ENCODE data around the gene C8G. TPM values are rescaled to one million over a fixed set of nuclear protein-coding genes. Genes with fewer than 3 reads are reported as not detected.
A peak's percentile ranks its signal among the peaks of the same experiment; 100 is the strongest.

C8G gene
- total RNA-seq, 1 donor from 2014 or later: not detected

DNA sequence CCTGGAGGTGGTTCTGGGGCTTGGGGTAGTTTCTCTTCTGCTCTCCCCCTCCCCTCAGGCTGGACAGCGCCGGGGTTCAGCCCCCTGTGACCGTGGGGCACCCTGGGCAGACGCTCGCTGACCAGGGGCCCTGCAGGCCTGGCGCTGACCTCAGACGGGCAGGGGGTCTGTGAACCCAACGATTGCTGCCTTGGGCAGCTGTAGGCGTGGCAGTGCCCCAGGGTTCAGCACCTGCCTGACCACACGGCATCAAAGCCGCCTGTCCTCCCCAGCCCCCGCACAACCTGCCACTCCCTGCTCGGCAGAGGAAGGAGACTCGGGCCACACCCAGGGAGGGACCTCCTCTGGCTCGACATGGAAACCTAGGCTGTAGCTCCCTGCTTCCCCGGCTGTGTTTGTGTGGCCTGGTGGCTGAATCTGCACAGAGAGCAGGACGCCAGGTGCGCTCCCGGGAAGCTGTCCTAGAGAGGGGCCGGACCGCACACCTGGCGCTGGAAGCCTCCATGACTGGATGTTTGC lies 19.2 kb downstream of the C8G start:
- no peak for FAIRE-seq
- no peak for DNase-seq (ENCODE audit: low spot score in 2 of 2)

- DNase-seq (ENCODE audit: low spot score in 2 of 2) (no peak), FAIRE-seq (no peak)
Observed at GRCh38 chr9:136964833-136965422, 19.9 kb downstream of the C8G start.

GRCh38 chr9:136965771-136966484 lies 20.9 kb downstream of the C8G start:
- no peak for FAIRE-seq
- DNase-seq (ENCODE audit: low spot score in 2 of 2): peak; percentile 80 to 90

DNA sequence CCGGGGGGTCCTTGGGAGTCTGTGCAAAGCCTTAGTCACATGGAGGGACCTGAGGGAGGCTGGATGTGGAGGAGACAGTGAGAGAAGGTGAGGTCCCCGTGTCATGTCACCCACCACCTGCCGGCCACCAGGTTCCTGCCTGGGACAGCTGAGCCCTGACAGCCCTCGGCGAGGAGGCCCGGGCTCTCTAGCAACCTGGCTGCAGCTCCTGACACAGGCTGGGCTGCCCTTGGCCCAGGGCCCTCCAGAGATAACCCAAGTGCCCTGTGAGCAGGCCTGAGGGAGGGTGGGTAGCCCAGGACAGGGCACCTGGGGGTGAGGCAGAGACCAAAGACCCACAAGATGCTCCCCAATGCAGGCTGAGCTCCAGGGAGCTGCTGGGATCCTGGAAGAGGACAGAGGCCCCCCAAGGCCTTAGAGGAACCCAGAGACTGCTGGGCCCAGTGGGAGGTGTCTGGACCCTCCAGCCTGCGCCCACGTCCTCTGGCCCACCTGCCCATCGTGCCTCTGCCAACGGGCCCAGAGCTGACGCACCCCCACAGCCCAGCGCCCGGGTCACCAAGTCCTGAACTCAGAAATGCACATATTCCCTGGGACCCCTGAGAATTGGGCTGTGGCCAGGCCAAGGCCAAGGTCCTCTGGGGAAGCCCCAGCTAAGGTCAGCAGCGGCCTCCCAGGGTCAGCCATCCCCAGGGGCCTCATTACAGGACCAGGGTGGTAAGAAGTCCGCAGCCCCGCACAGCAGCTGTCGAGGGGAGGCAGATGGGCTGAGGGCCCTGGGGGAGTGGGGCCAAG lies 23.5 kb downstream of the C8G start:
- DNase-seq (ENCODE audit: low spot score in 2 of 2) (no peak), FAIRE-seq (no peak)

DNA sequence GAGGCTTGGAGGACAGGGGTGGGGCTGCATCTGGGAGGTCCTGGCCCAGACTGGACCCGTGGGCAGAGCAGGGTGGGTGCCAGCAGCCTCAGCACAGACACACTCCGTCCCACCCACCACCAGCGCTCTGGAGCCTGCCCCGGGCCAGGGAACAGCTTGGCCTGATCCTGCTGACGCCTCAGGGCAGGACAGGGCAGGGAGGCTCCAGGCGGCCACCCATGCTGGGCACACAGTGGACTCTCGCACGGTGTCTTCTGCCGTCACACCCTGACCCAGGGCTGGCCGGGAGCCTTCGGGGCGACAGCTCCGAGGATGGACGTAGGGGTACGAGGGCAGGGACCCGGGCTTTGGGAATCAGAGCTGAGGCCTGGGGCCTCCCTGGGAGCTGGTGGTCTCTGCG lies 24.1 kb downstream of the C8G start:
- FAIRE-seq (no peak), DNase-seq (ENCODE audit: low spot score in 2 of 2) (no peak)

- FAIRE-seq (no peak), DNase-seq (ENCODE audit: low spot score in 2 of 2) (no peak)
Observed at GRCh38 chr9:136969774-136970173, 24.7 kb downstream of the C8G start.

DNA sequence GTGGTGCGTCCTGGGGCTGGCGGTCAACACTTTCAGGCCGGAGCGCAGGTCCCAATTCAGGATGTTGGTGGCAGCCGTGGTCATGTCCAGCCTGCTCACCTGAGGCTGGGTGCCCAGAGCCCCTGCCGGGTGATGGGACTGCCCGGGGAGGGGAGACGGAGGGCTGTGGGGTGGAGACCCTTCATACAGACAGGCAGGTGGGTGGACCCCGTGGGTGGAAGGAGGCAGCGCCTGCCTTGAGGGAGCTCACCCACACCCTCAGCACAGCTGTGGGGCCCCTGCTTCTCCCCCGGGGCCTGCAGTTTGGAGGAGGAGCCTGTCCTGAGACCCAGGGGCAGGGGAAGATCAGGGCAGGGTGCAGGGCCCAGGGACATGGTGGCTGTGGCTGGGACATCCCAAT lies 25.3 kb downstream of the C8G start:
- no peak for DNase-seq (ENCODE audit: low spot score in 2 of 2)
- no peak for FAIRE-seq

DNA sequence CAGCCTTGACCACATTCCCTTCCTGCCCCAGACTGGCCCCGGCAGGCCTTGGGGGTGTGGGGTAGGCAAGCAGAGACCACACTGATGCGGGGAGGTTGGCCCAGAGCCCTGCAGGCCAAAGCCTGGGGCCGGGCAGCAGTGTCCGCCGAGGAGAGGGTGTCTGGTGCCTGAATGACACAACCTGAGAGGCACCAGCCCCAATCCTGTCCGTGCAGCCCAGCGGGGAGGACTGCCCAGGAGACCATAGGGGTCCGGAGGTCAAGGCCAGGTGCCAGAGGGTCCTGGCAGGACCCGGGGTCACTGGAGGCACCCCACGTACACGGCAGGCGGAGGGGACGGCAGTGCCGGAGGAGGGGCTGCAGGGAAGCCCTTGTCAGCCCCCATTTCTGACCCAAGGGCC lies 26.7 kb downstream of the C8G start:
- FAIRE-seq: no peak
- DNase-seq (ENCODE audit: low spot score in 2 of 2): no peak

DNA sequence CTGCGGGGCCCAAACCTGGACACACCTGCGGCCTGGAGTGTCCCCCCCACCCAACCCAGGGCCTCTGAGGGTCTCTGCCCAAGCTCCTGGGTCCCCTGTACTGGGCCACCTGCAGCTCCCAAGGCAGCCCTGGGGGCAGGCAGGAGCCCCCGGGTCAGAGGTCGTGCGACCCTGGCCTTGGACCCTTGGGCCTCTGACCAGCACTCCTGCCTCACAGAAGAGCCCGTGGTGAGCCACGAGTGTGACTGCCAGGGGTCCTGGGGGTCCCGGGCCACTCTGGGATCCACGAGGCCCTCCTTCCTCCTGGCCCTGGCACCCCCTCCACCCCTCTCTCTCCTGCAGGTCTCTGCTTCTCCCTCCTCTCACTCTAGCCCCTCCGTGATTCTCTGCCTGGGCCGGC lies 27.3 kb downstream of the C8G start:
- DNase-seq (ENCODE audit: low spot score in 2 of 2) (no peak), FAIRE-seq (no peak)

- FAIRE-seq (no peak), DNase-seq (ENCODE audit: low spot score in 2 of 2) (no peak)
Observed at GRCh38 chr9:136972743-136973142, 27.7 kb downstream of the C8G start.

DNA sequence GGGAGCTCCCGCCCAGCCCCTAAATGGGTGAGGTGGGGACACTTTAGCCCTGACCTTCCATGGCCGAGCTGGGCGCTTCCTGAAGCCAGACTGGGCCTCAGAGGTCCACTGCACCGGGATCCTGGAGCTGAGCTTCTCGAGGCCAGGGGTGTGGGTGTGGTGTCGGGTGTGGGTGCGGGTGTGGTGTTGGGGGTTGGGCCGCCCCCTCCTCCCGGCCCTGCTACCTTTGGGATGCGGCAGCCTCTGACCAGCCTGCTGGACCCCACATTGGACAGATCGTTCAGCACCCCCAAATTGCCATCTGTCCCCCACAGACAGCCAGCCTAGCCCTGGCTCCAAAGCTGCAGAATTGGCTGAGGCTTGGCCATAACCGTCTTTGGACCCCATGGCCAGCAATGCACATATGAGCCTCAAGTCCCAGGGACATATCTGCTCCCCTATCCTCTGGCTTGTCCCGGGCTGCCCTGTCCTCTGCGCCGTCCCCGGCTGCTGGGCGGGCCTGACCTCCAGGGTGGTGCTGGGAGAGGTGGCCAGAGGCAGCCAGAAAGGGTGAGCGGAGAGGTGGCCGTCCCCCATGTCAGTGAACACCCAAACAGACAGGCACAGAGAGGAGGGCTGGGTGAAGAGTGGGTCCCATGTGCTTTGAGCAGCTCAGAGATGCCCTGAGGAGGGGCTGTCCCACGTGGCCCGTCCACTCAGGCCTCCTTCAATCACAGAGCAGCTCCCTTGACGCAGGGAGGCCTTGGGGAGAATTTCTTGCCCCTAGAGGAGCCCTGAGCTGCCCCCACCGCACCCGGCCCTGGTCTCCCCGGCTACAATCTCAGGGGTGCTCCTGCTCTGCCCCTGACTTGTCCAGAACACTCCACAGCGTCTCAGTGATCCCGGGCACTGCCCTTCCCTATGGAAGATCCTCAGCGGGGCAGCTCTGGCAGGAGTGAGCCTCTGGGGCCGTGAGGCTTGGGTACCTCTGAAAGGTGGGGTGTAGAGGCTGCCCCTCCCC lies 28.9 kb downstream of the C8G start:
- DNase-seq (ENCODE audit: low spot score in 2 of 2) (no peak), FAIRE-seq (no peak)

DNA sequence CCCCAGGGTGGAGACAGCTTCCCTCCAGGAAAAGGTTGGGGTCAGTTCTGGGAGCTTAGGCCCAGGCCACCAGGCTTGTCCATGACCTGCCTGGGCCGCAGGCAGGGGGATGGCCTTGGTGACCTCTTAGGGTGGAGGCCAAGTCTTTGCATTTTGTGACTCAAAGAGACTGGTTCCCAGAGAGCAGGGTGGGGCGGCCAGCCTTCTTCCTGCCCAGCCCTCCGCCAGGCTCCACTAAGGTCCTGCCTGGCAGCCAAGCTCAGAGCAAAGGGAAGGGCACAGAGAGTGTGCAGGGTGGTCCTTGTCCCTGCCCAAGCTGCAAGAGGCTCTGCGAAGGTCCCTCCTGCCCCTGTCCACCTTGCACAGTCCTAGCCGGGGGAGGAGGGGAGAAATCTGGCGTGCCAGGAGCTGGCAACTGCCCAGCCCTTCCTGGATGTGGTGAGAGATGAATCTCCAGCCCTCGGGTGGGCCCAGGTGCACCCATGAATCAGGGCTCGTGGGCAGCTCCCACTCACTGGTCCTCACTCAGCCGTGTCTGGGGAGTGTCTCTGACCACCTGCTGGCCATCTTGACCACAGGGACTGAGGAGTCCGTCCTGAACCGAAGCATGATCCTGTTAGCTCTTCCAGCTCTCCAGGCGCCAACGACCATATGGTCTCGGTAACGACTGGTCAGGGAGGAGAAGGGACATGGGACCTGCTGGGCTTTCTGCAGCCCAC lies 29.9 kb downstream of the C8G start:
- DNase-seq (ENCODE audit: low spot score in 2 of 2): no peak

GRCh38 chr9:136975644-136976043 lies 30.6 kb downstream of the C8G start:
- FAIRE-seq (no peak), DNase-seq (ENCODE audit: low spot score in 2 of 2) (peak; percentile 74 to 80)

More for the DNA sequence above, 29.9 kb downstream of the C8G start:
- FAIRE-seq: no peak

GRCh38 chr9:136977223-136977622 lies 32.2 kb downstream of the C8G start, which contains the start of gene PTGDS:
TSS of gene PTGDS (plus strand) at chr9:136977504. CDS start at chr9:136977579, 75 bp downstream.
- DNase-seq (ENCODE audit: low spot score in 2 of 2) (peak; percentile 87 to 94), FAIRE-seq (no peak)

GRCh38 chr9:136977649-136978072 lies 32.6 kb downstream of the C8G start:
- no peak for FAIRE-seq
- DNase-seq (ENCODE audit: low spot score in 2 of 2): no peak

DNA sequence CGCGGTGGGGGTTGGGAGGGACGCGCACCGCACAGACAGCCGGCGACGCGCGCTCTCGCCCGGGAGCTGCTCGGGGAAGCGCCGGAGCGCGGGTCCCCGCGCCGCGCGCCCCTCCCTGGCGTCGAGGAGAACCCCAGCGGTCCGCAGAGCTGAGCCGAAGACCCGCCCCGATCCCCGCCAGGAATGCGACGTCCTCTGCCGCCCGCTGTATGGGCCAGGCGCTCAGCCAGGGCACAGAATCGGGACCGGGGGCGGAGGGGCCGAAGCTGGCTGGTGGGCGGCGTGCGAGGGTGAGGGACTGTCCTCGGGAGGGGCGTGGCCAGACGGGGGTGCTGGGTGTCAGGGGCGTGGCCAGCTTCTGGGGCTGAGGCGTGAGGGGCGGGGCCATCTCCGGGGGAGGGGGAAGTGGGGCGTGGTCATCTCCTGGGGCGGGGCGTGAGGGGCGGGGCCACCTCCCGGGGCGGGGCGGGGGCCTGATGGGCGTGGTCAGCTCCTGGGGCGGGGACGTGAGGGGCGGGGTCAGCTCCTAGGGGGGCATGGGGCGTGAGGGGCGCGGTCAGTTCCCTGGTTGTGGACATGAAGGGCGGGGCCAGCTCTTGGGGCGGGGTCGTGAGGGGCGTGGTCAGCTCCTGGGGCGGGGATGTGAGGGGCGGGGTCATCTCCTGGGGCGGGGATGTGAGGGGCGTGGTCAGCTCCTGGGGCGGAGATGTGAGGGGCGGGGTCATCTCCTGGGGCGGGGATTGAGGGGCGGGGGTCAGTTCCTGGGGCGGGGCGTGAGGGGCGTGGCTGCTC lies 33.2 kb downstream of the C8G start:
- FAIRE-seq: no peak
- DNase-seq (ENCODE audit: low spot score in 2 of 2): peak; percentile 96

DNA sequence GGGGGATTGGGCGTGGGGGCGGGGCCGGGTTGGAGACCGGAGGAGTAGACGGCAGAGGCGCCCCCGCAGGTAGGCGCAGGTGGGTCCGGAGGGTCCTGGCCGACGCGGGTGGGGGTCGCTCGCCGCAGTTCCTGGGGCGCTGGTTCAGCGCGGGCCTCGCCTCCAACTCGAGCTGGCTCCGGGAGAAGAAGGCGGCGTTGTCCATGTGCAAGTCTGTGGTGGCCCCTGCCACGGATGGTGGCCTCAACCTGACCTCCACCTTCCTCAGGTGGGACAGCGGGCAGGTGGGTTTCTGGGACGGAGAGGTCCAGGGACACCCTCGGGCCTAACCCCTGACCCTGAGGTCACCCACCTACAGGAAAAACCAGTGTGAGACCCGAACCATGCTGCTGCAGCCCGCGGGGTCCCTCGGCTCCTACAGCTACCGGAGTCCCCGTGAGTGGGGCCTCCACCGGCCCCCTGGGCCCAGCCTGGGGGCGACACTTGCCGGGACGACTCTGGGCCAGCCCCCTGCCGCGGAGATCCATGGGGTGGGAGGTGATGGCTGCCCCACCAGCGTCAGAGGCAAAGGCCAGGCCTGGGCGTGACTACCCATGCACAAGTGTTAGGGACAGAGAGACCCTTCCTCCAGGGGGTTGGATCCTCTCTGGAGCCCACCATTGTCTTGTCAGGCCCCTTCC lies 34.0 kb downstream of the C8G start:
- no peak for FAIRE-seq
- DNase-seq (ENCODE audit: low spot score in 2 of 2): no peak

Measured in frontal cortex (tissue), 4 donors.